BLaER1 treated with 17β-estradiol and CSF1 and Interleukin-3, amounts not matched to agents 10 nM and 100 nM (cell line): ENCODE results near the gene PRR3.
A peak's percentile ranks its signal among the peaks of the same experiment; 100 is the strongest.

Experiments used
- H3K27ac ChIP-seq, 11 experiments: shearing (Covaris generic); formaldehyde crosslinking; 2 replicates each; pipeline ENCODE4 v1.8.1; 2022
- H3K27me3 ChIP-seq, 11 experiments: shearing (Covaris generic); formaldehyde crosslinking; 2 replicates each; pipeline ENCODE4 v1.8.1; 2022
- H3K36me3 ChIP-seq, 11 experiments: shearing (Covaris generic); formaldehyde crosslinking; 2 replicates each; pipeline ENCODE4 v1.8.1; 2022
- H3K4me1 ChIP-seq, 10 experiments: shearing (Covaris generic); formaldehyde crosslinking; 2 replicates each; pipeline ENCODE4 v1.8.1; 2022
- H3K4me2 ChIP-seq, 11 experiments: shearing (Covaris generic); formaldehyde crosslinking; 2 replicates each; pipeline ENCODE4 v1.8.1; 2022
- H3K4me3 ChIP-seq, 10 experiments: shearing (Covaris generic); formaldehyde crosslinking; 2 replicates each; pipeline ENCODE4 v1.8.1; 2022
- H3K9ac ChIP-seq, 11 experiments: shearing (Covaris generic); formaldehyde crosslinking; 2 replicates each; pipeline ENCODE4 v1.8.1; 2022
- H3K9me3 ChIP-seq, 11 experiments: shearing (Covaris generic); formaldehyde crosslinking; replicated peaks in 1 of 11; 2 replicates each; pipeline ENCODE4 v1.8.1; 2022
- H4K20me1 ChIP-seq, 11 experiments: shearing (Covaris generic); formaldehyde crosslinking; 2 replicates each; pipeline ENCODE4 v1.8.1; 2022
- Cebpa-rat ChIP-seq, 11 experiments: shearing (Covaris generic); IDR thresholded peaks; 2 replicates each; pipeline ENCODE4 v1.8.1; 2022

The PRR3 gene

GRCh38 chr6:30598912-30599624 is 42.0 kb downstream of the PRR3 start:
- Histone ChIP-seq H3K9me3 (no peaks in the 10 kb centered on the region), H3K4me3 (no peak overlapping the region), H3K4me1 (peaks cover 1 to 46% (median 37%) of the 10 kb centered on the region in 10 experiments; a peak in 17 of 20 replicates), H3K27ac (peak overlapping the region in 3 of 11 experiments; percentile 80 to 81 (median 80); a peak in 5 of 22 replicates), H3K36me3 (peaks cover 48 to 94% (median 79%) of the 10 kb centered on the region in 11 experiments), H3K9ac (peak overlapping the region in 1 of 11 experiments; percentile 12; a peak in 1 of 22 replicates), H3K4me2 (no peak overlapping the region), H4K20me1 (peaks cover 20 to 98% (median 66%) of the 10 kb centered on the region in 11 experiments; a peak in 20 of 22 replicates), H3K27me3 (no peaks in the 10 kb centered on the region)
- no peak for TF ChIP-seq Cebpa-rat (IDR thresholded peaks at IDR 0.05)

- Histone ChIP-seq H3K27me3 (no peaks in the 10 kb centered on the region), H3K4me1 (peaks cover 5 to 53% (median 44%) of the 10 kb centered on the region in 10 experiments; a peak in 17 of 20 replicates), H3K9ac (peak overlapping the region in 1 of 11 experiments; percentile 12; a peak in 3 of 22 replicates), H4K20me1 (peaks cover 13 to 98% (median 68%) of the 10 kb centered on the region in 11 experiments; a peak in 20 of 22 replicates), H3K27ac (peak overlapping the region in 7 of 11 experiments; percentile 71 to 81 (median 80); a peak in 9 of 22 replicates), H3K9me3 (no peaks in the 10 kb centered on the region), H3K4me2 (peak overlapping the region in 2 of 11 experiments; percentile 79 to 90; a peak in 3 of 22 replicates), H3K36me3 (peaks cover 48 to 94% (median 79%) of the 10 kb centered on the region in 11 experiments), H3K4me3 (no peak overlapping the region)
- no peak for TF ChIP-seq Cebpa-rat (IDR thresholded peaks at IDR 0.05)
Measured at GRCh38 chr6:30599625-30600324, 42.7 kb downstream of the PRR3 start.

- Histone ChIP-seq H3K4me1 (peaks cover 5 to 61% (median 52%) of the 10 kb centered on the region in 10 experiments; a peak in 18 of 20 replicates), H3K9ac (peak overlapping the region in 7 of 11 experiments; percentile 20 to 68 (median 67); a peak in 11 of 22 replicates), H3K36me3 (peaks cover 52 to 94% (median 79%) of the 10 kb centered on the region in 11 experiments), H3K9me3 (no peaks in the 10 kb centered on the region), H3K27ac (peak overlapping the region in 8 of 11 experiments; percentile 68 to 81 (median 79); a peak in 15 of 22 replicates), H3K4me3 (no peak overlapping the region), H4K20me1 (peaks cover 13 to 98% (median 75%) of the 10 kb centered on the region in 11 experiments; a peak in 20 of 22 replicates), H3K4me2 (peak overlapping the region in 8 of 11 experiments; percentile 51 to 92 (median 86); a peak in 14 of 22 replicates), H3K27me3 (no peaks in the 10 kb centered on the region)
- TF ChIP-seq Cebpa-rat (IDR thresholded peaks at IDR 0.05): no peak
Measured at GRCh38 chr6:30600451-30600961, 43.4 kb downstream of the PRR3 start.

- no peaks in the 10 kb centered on the region for H3K27me3 ChIP-seq
- H4K20me1 ChIP-seq: peaks cover 18 to 100% (median 84%) of the 10 kb centered on the region in 11 experiments
- peaks cover 61 to 95% (median 84%) of the 10 kb centered on the region in 11 experiments for H3K36me3 ChIP-seq
- no peaks in the 10 kb centered on the region for H3K9me3 ChIP-seq
- H3K4me3 ChIP-seq: peak overlapping the region in 7 of 10 experiments; percentile 1 to 45 (median 24); a peak in 2 of 20 replicates
- peaks cover 13 to 70% (median 61%) of the 10 kb centered on the region in 10 experiments for H3K4me1 ChIP-seq
- peak overlapping the region in 8 of 11 experiments; percentile 20 to 68 (median 65); a peak in 16 of 22 replicates for H3K9ac ChIP-seq
- H3K4me2 ChIP-seq: peak overlapping the region in 9 of 11 experiments; percentile 29 to 92 (median 85); a peak in 18 of 22 replicates
- H3K27ac ChIP-seq: peak overlapping the region in 8 of 11 experiments; percentile 68 to 81 (median 79); a peak in 16 of 22 replicates
- TF ChIP-seq Cebpa-rat (IDR thresholded peaks at IDR 0.05): no peak
Measured at GRCh38 chr6:30601436-30601814, 44.3 kb downstream of the PRR3 start.

GRCh38 chr6:30601815-30602641 is 44.9 kb downstream of the PRR3 start:
- Histone ChIP-seq H3K9ac (peak overlapping the region in 8 of 11 experiments; percentile 20 to 68 (median 65); a peak in 16 of 22 replicates), H3K27ac (peak overlapping the region in 9 of 11 experiments; percentile 20 to 81 (median 78); a peak in 17 of 22 replicates), H3K27me3 (no peaks in the 10 kb centered on the region), H3K9me3 (no peaks in the 10 kb centered on the region), H3K4me2 (peak overlapping the region in 9 of 11 experiments; percentile 29 to 92 (median 85); a peak in 18 of 22 replicates), H4K20me1 (peaks cover 17 to 100% (median 87%) of the 10 kb centered on the region in 11 experiments), H3K4me1 (peaks cover 20 to 76% (median 67%) of the 10 kb centered on the region in 10 experiments), H3K4me3 (peak overlapping the region in 7 of 10 experiments; percentile 1 to 45 (median 24); a peak in 11 of 20 replicates), H3K36me3 (peaks cover 67 to 95% (median 89%) of the 10 kb centered on the region in 11 experiments)
- TF ChIP-seq Cebpa-rat (IDR thresholded peaks at IDR 0.05): no peak

GRCh38 chr6:30603961-30604360 is 46.9 kb downstream of the PRR3 start:
- Histone ChIP-seq H3K27ac (peak overlapping the region in 8 of 11 experiments; percentile 2 to 81 (median 79); a peak in 14 of 22 replicates), H3K4me2 (peak overlapping the region in 10 of 11 experiments; percentile 6 to 92 (median 82); a peak in 19 of 22 replicates), H3K4me1 (peaks cover 39 to 92% (median 86%) of the 10 kb centered on the region in 10 experiments), H4K20me1 (peaks cover 15 to 100% (median 99%) of the 10 kb centered on the region in 11 experiments), H3K36me3 (peaks cover 87 to 100% (median 98%) of the 10 kb centered on the region in 11 experiments), H3K9me3 (no peaks in the 10 kb centered on the region), H3K9ac (peak overlapping the region in 9 of 11 experiments; percentile 2 to 67 (median 32); a peak in 10 of 22 replicates), H3K4me3 (peak overlapping the region in 4 of 10 experiments; percentile 8 to 24 (median 20); a peak in 4 of 20 replicates), H3K27me3 (no peaks in the 10 kb centered on the region)
- no peak for TF ChIP-seq Cebpa-rat (IDR thresholded peaks at IDR 0.05)

GRCh38 chr6:30610065-30610464 is 53.0 kb downstream of the PRR3 start:
- Histone ChIP-seq H4K20me1 (peaks cover 13 to 97% (median 97%) of the 10 kb centered on the region in 11 experiments), H3K36me3 (peaks cover 58 to 94% (median 80%) of the 10 kb centered on the region in 11 experiments), H3K9ac (peak overlapping the region in 2 of 11 experiments; percentile 11 to 63; a peak in 2 of 22 replicates), H3K4me3 (no peak overlapping the region), H3K9me3 (no peaks in the 10 kb centered on the region), H3K4me1 (peaks cover 87 to 96% (median 95%) of the 10 kb centered on the region in 10 experiments), H3K4me2 (peak overlapping the region in 6 of 11 experiments; percentile 11 to 97 (median 48); a peak in 6 of 22 replicates), H3K27ac (no peak overlapping the region), H3K27me3 (no peaks in the 10 kb centered on the region)
- no peak for TF ChIP-seq Cebpa-rat (IDR thresholded peaks at IDR 0.05)
